DND-41 (cell line): ENCODE results near the gene USF2.

Source experiments
- ATAC-seq: fragments of 200-7000 bp; cut with Tn5 transposase; 3 replicates; pipeline ENCODE4 v1.9.1; 2021; ENCODE audit warnings: low read depth; ENCODE audit not compliant: insufficient read depth
- DNase-seq: peaks from one replicate; pipeline ENCODE4 v3.0.0-alpha.2; 2020
- H2AFZ ChIP-seq: 2 replicates; pipeline ENCODE4 v1.6.0; 2012; ENCODE audit warnings: low read depth, low read length
- H3K27ac ChIP-seq: 2 replicates; pipeline ENCODE4 v1.5.1; 2012; ENCODE audit warnings: low read length, inconsistent platforms
- H3K27me3 ChIP-seq: fragments of 200-600 bp; sonication (generic); 2 replicates; pipeline ENCODE4 v1.6.0; 2012; ENCODE audit warnings: low read length, mild to moderate bottlenecking, inconsistent platforms; ENCODE audit not compliant: insufficient read depth, poor library complexity
- H3K36me3 ChIP-seq: 2 replicates; pipeline ENCODE4 v1.5.1; 2012; ENCODE audit warnings: low read length, inconsistent platforms; ENCODE audit not compliant: insufficient read depth
- H3K4me1 ChIP-seq: 2 replicates; pipeline ENCODE4 v1.5.1; 2012; ENCODE audit warnings: mild to moderate bottlenecking, low read length; ENCODE audit not compliant: insufficient read depth
- H3K4me2 ChIP-seq: 2 replicates; pipeline ENCODE4 v1.6.0; 2012; ENCODE audit warnings: mild to moderate bottlenecking, moderate library complexity, low read length, inconsistent platforms; ENCODE audit not compliant: insufficient read depth
- H3K4me3 ChIP-seq, 2 experiments: fragments of 200-600 bp in 1 of 2; shearing (Covaris generic) in 1 of 2; 2 replicates each; pipeline ENCODE4 v1.5.1; 2012 to 2016; ENCODE audit warnings: inconsistent platforms in 2 of 2, low read length in 2 of 2, mild to moderate bottlenecking in 2 of 2, low read depth in 1 of 2, moderate library complexity in 1 of 2
- H3K79me2 ChIP-seq: 2 replicates; pipeline ENCODE4 v1.6.0; 2012; ENCODE audit warnings: low read length, inconsistent platforms; ENCODE audit not compliant: insufficient read depth
- H3K9ac ChIP-seq: 2 replicates; pipeline ENCODE4 v1.6.0; 2012; ENCODE audit warnings: low read depth, mild to moderate bottlenecking, inconsistent platforms, low read length, moderate library complexity
- H3K9me3 ChIP-seq: 2 replicates; pipeline ENCODE4 v1.5.1; 2012; ENCODE audit warnings: low read length, moderate library complexity, mild to moderate bottlenecking, inconsistent platforms; ENCODE audit not compliant: insufficient read depth, severe bottlenecking
- H4K20me1 ChIP-seq: 2 replicates; pipeline ENCODE4 v1.6.0; 2012; ENCODE audit warnings: low read length; ENCODE audit not compliant: insufficient read depth
- CTCF ChIP-seq: IDR thresholded peaks from 2 replicates; pipeline ENCODE4 v1.5.1; 2012; ENCODE audit warnings: borderline replicate concordance, low read length, moderate library complexity, mild to moderate bottlenecking; ENCODE audit not compliant: poor library complexity, severe bottlenecking; ENCODE audit errors: extremely low read depth
- EZH2 ChIP-seq: IDR thresholded peaks from 3 replicates; pipeline ENCODE4 v1.6.1; 2012; ENCODE audit warnings: borderline replicate concordance, low read depth, mild to moderate bottlenecking, moderate library complexity, low read length, inconsistent platforms; ENCODE audit not compliant: severe bottlenecking

The USF2 gene

GRCh38 chr19:35224681-35225571 lies 43.8 kb upstream of the USF2 start:
- Histone ChIP-seq H3K36me3 (no peaks in the 10 kb centered on the region), H4K20me1 (no peaks in the 10 kb centered on the region), H3K27ac (no peak overlapping the region), H3K9ac (no peak overlapping the region), H2AFZ (no peak overlapping the region), H3K9me3 (no peaks in the 10 kb centered on the region), H3K4me2 (no peak overlapping the region), H3K79me2 (no peaks in the 10 kb centered on the region), H3K4me3 (no peak overlapping the region), H3K27me3 (no peaks in the 10 kb centered on the region), H3K4me1 (no peaks in the 10 kb centered on the region)
- DNase-seq = no peak
- ATAC-seq = no peak
- TF ChIP-seq CTCF (no peak), EZH2 (no peak)

GRCh38 chr19:35225951-35226350 lies 42.8 kb upstream of the USF2 start:
- ATAC-seq (no peak), DNase-seq (no peak)
- Histone ChIP-seq H3K4me2 (no peak overlapping the region), H3K9ac (no peak overlapping the region), H3K4me1 (no peaks in the 10 kb centered on the region), H3K36me3 (no peaks in the 10 kb centered on the region), H2AFZ (no peak overlapping the region), H3K9me3 (no peaks in the 10 kb centered on the region), H4K20me1 (no peaks in the 10 kb centered on the region), H3K79me2 (no peaks in the 10 kb centered on the region), H3K4me3 (no peak overlapping the region), H3K27me3 (no peaks in the 10 kb centered on the region), H3K27ac (no peak overlapping the region)
- no peak for TF ChIP-seq CTCF
- TF ChIP-seq EZH2 = no peak

- ATAC-seq (no peak), DNase-seq (no peak)
- H3K4me3 ChIP-seq = no peak overlapping the region
- H3K4me2 ChIP-seq = no peak overlapping the region
- no peaks in the 10 kb centered on the region for H3K9me3 ChIP-seq
- TF ChIP-seq EZH2 (no peak), CTCF (no peak)
- no peak overlapping the region for H2AFZ ChIP-seq
- H4K20me1 ChIP-seq = no peaks in the 10 kb centered on the region
- H3K27ac ChIP-seq = no peak overlapping the region
- H3K36me3 ChIP-seq = no peaks in the 10 kb centered on the region
- no peaks in the 10 kb centered on the region for H3K4me1 ChIP-seq
- no peak overlapping the region for H3K9ac ChIP-seq
- no peaks in the 10 kb centered on the region for H3K79me2 ChIP-seq
- no peaks in the 10 kb centered on the region for H3K27me3 ChIP-seq
These were observed 42.0 kb upstream of the USF2 start for GRCh38 chr19:35226748-35227147.
